Panc1 (cell line): ENCODE results near the gene DPH1.

Experiments
- CTCF ChIP-seq: fragments of 450-650 bp; IDR thresholded peaks from 2 replicates; pipeline ENCODE4 v1.5.1; 2017; ENCODE audit warnings: mild to moderate bottlenecking
- POLR2AphosphoS5 ChIP-seq: IDR thresholded peaks from 2 replicates; pipeline ENCODE4 v1.6.1; 2012; ENCODE audit warnings: mild to moderate bottlenecking, low read depth, low read length, moderate library complexity
- SIN3A ChIP-seq: IDR thresholded peaks from 2 replicates; pipeline ENCODE4 v1.6.1; 2012; ENCODE audit warnings: low read depth, mild to moderate bottlenecking, low read length, moderate library complexity, borderline replicate concordance; ENCODE audit not compliant: insufficient read depth

- no peak for TF ChIP-seq CTCF
- no peak for TF ChIP-seq POLR2AphosphoS5
- TF ChIP-seq SIN3A, result no peak
Measured at GRCh38 chr17:2090804-2091534, 61.0 kb downstream of the DPH1 start.
